Prostate gland (tissue), 2 donors: ENCODE results near the gene TLR1.

Experiments used
- CTCF ChIP-seq, 4 experiments: fragments of 200-600 bp in 2 of 4; fragments of 450-650 bp in 2 of 4; sonication (generic) in 2 of 4; IDR thresholded peaks; 1 replicate in 3 of 4; 2 replicates in 1 of 4; pipeline ENCODE4 v1.5.1; 2016 to 2019; ENCODE audit warnings: antibody characterized with exemption in 4 of 4, mild to moderate bottlenecking in 2 of 4, moderate library complexity in 2 of 4
- POLR2A ChIP-seq: fragments of 450-650 bp; IDR thresholded peaks from one replicate; pipeline ENCODE4 v1.6.1; 2016; ENCODE audit warnings: antibody characterized with exemption, mild to moderate bottlenecking
- POLR2AphosphoS5 ChIP-seq: sonication (generic); formaldehyde crosslinking; IDR thresholded peaks from one replicate; pipeline ENCODE4 v1.6.1; 2017; ENCODE audit warnings: antibody characterized with exemption

- TF ChIP-seq CTCF (IDR thresholded peaks at IDR 0.05) = no peak
- no peak for TF ChIP-seq POLR2A
- TF ChIP-seq POLR2AphosphoS5 = no peak
These were observed 18.6 kb downstream of the TLR1 start for GRCh38 chr4:38785901-38786402.
